Measurements from ENCODE around the gene STEAP4. TPM values are rescaled to one million over a fixed set of nuclear protein-coding genes. Genes with fewer than 3 reads are reported as not detected.

STEAP4 gene
- total and polyA plus RNA-seq, 3 donors from 2014 or later = 15.2 to 27.1 (median 16.2) TPM

- no peak overlapping the region for H3K4me3 ChIP-seq
- H3K27me3 ChIP-seq = no peaks in the 10 kb centered on the region
- no peak overlapping the region for H3K27ac ChIP-seq
- 86 to 91% methylated on average over 4 of the region's 4 CpGs for WGBS, 2 donors
- TF ChIP-seq CTCF (IDR thresholded peaks at IDR 0.05) (no peak), POLR2A (IDR thresholded peaks at IDR 0.05) (no peak)
- H3K4me1 ChIP-seq = no peaks in the 10 kb centered on the region
- no peaks in the 10 kb centered on the region for H3K36me3 ChIP-seq (ENCODE audit: low read depth, missing control alignments)
- no peaks in the 10 kb centered on the region for H3K9me3 ChIP-seq
- intact Hi-C loops (cut with DNase I; ENCODE audit: low total_unique reads) = no loop called here
- no peak for DNase-seq
Observed at GRCh38 chr7:88290491-88290890, 16.2 kb downstream of the STEAP4 start.

DNA sequence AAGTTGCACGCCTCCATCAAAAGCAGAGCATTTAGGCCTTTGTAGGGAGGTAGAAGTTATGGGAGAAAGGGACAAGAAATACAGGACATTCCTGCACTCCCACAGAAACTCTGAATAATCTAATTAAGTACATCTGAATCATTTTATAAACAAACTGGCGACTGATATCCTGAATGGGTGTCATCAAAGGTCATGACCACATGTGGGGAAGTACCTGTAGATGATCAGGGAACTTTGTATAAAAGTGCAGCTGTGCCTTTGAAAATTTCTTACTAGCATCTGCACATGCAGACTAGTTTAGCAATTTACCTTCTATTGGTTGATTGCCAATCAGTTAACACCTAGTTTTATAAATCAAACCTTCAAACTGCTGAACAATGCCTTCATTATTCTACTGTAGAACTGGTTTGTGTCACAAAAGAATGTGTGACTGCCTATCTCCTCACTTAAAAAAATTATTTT, 17.1 kb downstream of the STEAP4 start:
- Histone ChIP-seq H3K9me3 (no peaks in the 10 kb centered on the region), H3K4me3 (no peak overlapping the region), H3K27ac (no peak overlapping the region), H3K27me3 (no peaks in the 10 kb centered on the region), H3K36me3 (ENCODE audit: low read depth, missing control alignments) (no peaks in the 10 kb centered on the region), H3K4me1 (no peaks in the 10 kb centered on the region)
- 37 to 58% methylated on average over 2 of the region's 2 CpGs for WGBS, 2 donors
- intact Hi-C loops (cut with DNase I; ENCODE audit: low total_unique reads) = no loop called here
- TF ChIP-seq CTCF (IDR thresholded peaks at IDR 0.05) (no peak), POLR2A (IDR thresholded peaks at IDR 0.05) (no peak)
- DNase-seq = no peak

GRCh38 chr7:88281749-88282148, 24.9 kb downstream of the STEAP4 start:
- Histone ChIP-seq H3K27ac (no peak overlapping the region), H3K27me3 (no peaks in the 10 kb centered on the region), H3K36me3 (ENCODE audit: low read depth, missing control alignments) (no peaks in the 10 kb centered on the region), H3K4me1 (no peaks in the 10 kb centered on the region), H3K4me3 (no peak overlapping the region), H3K9me3 (no peaks in the 10 kb centered on the region)
- no peak for DNase-seq
- intact Hi-C loops (cut with DNase I; ENCODE audit: low total_unique reads) = no loop called here
- TF ChIP-seq POLR2A (IDR thresholded peaks at IDR 0.05) (no peak), CTCF (IDR thresholded peaks at IDR 0.05) (no peak)
- WGBS, 2 donors = 83 to 87% methylated on average over 2 of the region's 2 CpGs

GRCh38 chr7:88280801-88281200, 25.9 kb downstream of the STEAP4 start:
- Histone ChIP-seq H3K27ac (no peak overlapping the region), H3K27me3 (no peaks in the 10 kb centered on the region), H3K4me3 (no peak overlapping the region), H3K9me3 (no peaks in the 10 kb centered on the region), H3K4me1 (no peaks in the 10 kb centered on the region), H3K36me3 (ENCODE audit: low read depth, missing control alignments) (no peaks in the 10 kb centered on the region)
- TF ChIP-seq CTCF (IDR thresholded peaks at IDR 0.05) = no peak
- no peak for TF ChIP-seq POLR2A (IDR thresholded peaks at IDR 0.05)
- intact Hi-C loops (cut with DNase I; ENCODE audit: low total_unique reads) = no loop called here
- WGBS, 2 donors = 86 to 98% methylated on average over 1 of the region's 1 CpG
- no peak for DNase-seq

DNA sequence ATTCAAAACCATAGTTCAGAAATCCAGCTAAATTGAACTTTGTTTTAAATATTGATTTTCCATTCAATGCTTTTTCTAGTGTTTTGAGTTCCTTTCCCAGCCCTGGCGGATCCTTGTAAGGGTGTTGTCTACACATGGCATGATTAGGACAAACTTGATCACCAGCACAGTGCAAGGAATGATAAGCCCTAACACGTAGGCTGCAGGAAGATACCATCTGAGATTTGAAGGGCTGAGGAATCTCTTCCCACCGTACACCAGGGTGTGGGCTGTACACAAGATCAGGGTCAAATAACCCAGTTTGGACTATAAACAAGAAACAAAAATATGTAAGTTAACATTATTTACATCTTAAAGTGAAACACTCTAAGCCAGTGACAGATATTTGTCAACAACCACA, 27.4 kb downstream of the STEAP4 start:
- Histone ChIP-seq H3K4me3 (no peak overlapping the region), H3K27me3 (no peaks in the 10 kb centered on the region), H3K9me3 (no peaks in the 10 kb centered on the region), H3K4me1 (no peaks in the 10 kb centered on the region), H3K36me3 (ENCODE audit: low read depth, missing control alignments) (no peaks in the 10 kb centered on the region), H3K27ac (no peak overlapping the region)
- WGBS, 2 donors = 67 to 85% methylated on average over 3 of the region's 3 CpGs
- DNase-seq = no peak
- intact Hi-C loops (cut with DNase I; ENCODE audit: low total_unique reads) = no loop called here
- TF ChIP-seq CTCF (IDR thresholded peaks at IDR 0.05) = no peak
- TF ChIP-seq POLR2A (IDR thresholded peaks at IDR 0.05) = no peak

Measured in testis (tissue), 3 donors.